Measurements from ENCODE around the gene CLEC4F. TPM values are rescaled to one million over a fixed set of nuclear protein-coding genes. Genes with fewer than 3 reads are reported as not detected.
"Not testable (repeated sequence)": the region's sequence is repeated elsewhere in the genome, so short reads cannot be mapped to it uniquely, and the experiment has no call there.

Gene CLEC4F
- total RNA-seq, 1 experiment from 2014 or later, result not detected

GRCh38 chr2:70826696-70827350, 6.4 kb upstream of the CLEC4F start:
- no peak for DNase-seq (ENCODE audit: low read depth)

GRCh38 chr2:70823249-70823648, 2.9 kb upstream of the CLEC4F start:
- DNase-seq (ENCODE audit: low read depth), result no peak

DNA sequence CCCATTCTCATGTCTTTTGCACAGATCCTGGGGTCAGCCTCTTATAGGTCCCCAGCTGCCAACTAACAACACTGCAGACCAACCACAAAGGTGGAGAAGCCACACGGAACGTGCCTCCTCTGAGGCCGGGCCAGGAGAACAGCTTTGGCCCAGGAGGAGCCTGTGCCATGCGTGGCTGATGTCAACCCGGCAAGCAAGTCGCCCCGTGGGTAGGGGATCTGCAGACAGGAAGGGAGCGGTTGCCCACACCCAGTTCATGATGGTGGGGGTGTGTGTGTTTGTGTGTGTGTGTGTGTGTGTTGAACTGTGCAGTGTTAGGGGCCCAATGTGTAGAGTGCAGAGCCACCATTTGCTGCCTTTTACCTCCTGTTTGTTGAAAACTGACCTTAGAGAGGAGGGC, 2.4 kb upstream of the CLEC4F start:
- DNase-seq (ENCODE audit: low read depth), result no peak

DNA sequence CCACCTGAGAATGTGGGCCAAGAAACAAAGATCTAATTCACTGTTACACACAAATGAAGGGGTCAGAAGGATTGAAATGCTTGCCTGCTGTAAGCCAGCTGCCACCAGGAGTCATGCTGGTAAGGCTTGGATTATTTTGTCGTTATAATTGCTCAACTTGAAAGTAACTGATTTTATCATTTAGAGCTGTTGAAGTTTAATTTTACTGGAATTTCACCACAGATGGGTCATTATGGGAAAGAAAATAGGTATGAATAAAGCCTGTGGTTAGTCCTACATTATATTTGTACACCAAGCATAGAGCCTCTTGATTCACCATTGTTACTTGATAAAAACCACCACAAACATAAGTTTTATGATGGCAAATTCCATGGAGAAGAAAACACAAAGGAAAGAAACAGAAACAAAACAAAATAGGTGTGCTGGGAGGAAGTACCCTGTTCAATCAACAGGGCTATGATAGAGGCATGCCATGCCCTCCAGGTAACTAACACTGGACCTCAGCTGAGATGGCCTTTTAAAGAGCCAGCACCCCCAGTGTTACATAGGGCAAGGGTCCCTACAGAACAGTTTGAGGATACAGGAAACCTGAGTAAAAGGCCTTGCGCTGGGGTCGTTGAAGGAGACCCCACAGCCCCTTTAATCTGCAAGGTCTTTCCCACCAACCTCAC, 3.0 kb downstream of the CLEC4F start:
- DNase-seq (ENCODE audit: low read depth), result no peak

DNA sequence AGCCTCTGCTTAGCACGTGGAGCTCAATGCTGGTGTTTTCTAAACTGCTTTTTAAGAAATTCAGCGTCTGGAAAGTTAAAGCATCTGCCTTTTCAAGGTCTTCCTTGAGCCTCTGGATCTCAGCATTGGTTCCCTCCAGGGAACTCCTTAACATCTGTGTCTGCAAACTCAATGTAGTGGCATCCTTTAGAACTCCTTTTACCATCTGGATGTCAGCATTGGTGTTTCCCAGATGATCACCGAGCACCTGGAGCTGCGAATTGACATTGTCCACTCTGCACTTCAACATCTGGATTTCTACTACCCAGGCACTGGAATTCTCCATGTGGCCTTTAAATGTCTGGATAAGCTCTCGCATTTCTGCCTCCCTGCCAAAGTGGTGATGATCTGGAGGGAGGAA, 3.7 kb downstream of the CLEC4F start:
- no peak for DNase-seq (ENCODE audit: low read depth)

- no peak for DNase-seq (ENCODE audit: low read depth)
These were observed 11.1 kb downstream of the CLEC4F start for GRCh38 chr2:70808983-70809958.

DNA sequence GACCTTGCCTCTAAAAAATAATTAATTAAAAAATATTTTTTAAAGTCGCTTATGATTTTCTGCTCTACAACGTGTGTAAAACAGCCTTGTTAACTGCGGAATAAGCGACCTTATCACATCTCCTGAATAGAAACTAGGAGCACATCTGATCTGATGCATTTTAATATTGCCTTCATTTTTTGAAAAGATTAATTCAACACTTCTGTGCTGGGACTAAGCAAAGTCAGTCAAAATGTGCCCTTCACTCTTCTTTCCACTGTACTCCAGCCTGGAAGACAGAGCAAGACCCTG, 12.6 kb downstream of the CLEC4F start:
- DNase-seq (ENCODE audit: low read depth), result no peak

DNA sequence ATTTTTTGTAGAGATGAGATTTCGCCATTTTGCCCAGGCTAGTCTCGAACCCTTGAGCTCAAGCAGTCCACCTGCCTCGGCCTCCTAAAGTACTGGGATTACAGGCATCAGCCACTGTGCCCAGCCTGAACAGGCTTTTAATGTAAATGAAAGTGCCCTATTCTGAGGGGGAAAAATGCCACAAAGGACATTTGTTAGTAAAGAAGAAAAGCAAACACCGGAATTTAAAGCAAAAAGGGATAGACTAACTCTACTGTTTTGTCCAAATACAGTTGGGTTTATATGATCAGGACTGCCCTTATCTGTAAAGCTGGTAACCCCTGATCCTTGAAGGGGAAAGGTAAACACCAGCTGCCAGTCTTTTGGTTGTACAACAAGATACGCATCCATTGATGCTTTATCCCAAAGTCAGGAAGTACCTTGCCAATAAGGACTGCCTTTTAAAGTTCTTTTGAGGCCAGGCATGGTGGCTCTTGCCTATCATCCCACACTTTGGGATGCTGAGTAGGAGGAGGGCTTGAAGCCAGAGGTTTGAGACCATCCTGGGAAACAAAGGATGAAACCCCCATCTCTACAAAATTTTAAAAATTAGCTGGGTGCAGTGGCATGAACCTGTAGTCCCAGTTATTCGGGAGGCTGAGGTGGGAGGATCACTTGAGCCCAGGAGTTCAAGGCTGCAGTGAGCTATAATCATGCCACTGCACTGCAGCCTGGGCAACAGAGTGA, 13.1 kb downstream of the CLEC4F start:
- no peak for DNase-seq (ENCODE audit: low read depth)

GRCh38 chr2:70806620-70807019, 13.8 kb downstream of the CLEC4F start:
- no peak for DNase-seq (ENCODE audit: low read depth)

GRCh38 chr2:70806013-70806412, 14.4 kb downstream of the CLEC4F start:
- DNase-seq (ENCODE audit: low read depth), result no peak

GRCh38 chr2:70801607-70802263, 18.7 kb downstream of the CLEC4F start:
- no peak for DNase-seq (ENCODE audit: low read depth)

DNA sequence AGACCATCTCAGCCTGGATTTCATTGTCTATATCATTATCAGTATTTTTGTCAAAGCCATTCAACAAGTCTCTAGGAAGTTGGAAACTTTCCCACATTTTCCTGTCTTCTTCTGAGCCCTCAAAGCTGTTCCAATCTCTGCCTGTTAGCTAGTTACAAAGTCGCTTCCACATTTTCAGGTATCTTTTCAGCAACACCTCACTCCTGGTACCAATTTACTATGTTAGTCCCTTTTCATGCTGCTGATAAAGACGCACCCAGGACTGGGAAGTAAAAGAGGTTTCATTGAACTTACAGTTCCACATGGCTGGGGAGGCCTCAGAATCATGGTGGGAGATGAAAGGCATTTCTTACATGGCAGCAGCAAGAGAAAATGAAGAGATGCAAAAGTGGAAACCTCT, 20.7 kb downstream of the CLEC4F start:
- no peak for DNase-seq (ENCODE audit: low read depth)

DNA sequence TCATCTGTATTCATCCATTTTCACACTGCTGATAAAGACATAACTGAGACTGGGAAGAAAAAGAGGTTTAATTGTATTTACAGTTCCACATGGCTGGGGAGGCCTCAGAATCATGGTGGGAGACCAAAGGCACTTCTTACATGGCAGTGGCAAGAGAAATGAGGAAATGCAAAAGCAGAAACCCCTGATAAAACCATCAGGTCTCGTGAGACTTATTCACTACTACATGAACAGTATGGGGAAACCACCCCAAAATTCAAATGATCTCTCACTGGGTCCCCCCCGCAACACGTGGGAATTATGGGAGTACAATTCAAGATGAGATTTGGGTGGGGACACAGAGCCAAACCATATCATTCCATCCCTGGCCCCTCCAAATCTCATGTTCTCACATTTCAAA, 22.4 kb downstream of the CLEC4F start:
- not testable (repeated sequence) for DNase-seq (ENCODE audit: low read depth)

- DNase-seq (ENCODE audit: low read depth), result no peak
These were observed 22.9 kb downstream of the CLEC4F start for GRCh38 chr2:70797506-70797905.

GRCh38 chr2:70796262-70796661, 24.1 kb downstream of the CLEC4F start:
- DNase-seq (ENCODE audit: low read depth), result no peak

- DNase-seq (ENCODE audit: low read depth), result no peak
These were observed 25.0 kb downstream of the CLEC4F start for GRCh38 chr2:70795164-70795995.

GRCh38 chr2:70793450-70793849, 26.9 kb downstream of the CLEC4F start:
- DNase-seq (ENCODE audit: low read depth), result no peak

DNA sequence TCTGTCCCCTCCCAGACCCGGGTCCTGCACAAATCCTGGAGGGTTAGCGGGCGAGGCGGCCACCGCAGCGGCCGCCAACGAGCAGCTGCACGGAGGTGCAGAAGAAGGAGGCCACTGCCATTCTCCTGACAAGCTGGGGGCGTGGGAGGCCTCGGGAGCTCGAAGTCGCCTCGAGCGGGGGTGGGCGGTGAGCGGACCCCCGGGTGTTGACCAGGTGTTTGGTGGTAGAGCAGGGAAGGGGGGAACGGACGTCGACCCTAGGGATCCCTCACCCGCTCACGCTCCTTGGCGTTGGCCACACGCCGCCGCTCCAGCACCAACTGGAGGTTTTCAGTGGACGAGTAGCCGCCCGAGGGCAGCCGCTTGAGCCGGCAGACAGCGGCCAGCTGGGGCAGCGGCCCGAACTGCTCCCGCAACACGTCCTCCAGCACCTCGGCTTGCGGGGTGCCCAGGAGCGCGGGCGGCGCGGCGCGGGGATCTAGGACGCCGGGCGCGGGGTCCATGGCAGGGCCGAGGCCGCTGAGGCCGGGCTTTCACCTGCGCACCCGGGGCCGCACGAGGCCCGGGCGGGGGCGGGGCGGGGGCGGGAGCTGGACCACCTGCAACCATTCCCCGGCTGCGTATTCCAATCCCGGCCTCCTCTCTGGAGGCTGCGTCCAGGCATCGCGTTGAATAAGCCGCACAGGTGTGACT, 30.1 kb downstream of the CLEC4F start, which contains the start of gene FIGLA:
Gene FIGLA (minus strand): TSS at position 508 of the 693 bp plus-strand sequence. CDS start 5 bp downstream, at position 503.
- DNase-seq (ENCODE audit: low read depth), result no peak
